ENCODE data around the gene GPSM3. TPM values are rescaled to one million over a fixed set of nuclear protein-coding genes. Genes with fewer than 3 reads are reported as not detected.

Gene GPSM3
- total and polyA plus RNA-seq, 2 of the 13 experiments (the other 11 are each of a cell fraction or from before 2014, with no cell fraction given), result 0.18 to 6.2 TPM

GRCh38 chr6:32177183-32177787 is 15.2 kb downstream of the GPSM3 start (continued):
- TF ChIP-seq, protein P1, sequence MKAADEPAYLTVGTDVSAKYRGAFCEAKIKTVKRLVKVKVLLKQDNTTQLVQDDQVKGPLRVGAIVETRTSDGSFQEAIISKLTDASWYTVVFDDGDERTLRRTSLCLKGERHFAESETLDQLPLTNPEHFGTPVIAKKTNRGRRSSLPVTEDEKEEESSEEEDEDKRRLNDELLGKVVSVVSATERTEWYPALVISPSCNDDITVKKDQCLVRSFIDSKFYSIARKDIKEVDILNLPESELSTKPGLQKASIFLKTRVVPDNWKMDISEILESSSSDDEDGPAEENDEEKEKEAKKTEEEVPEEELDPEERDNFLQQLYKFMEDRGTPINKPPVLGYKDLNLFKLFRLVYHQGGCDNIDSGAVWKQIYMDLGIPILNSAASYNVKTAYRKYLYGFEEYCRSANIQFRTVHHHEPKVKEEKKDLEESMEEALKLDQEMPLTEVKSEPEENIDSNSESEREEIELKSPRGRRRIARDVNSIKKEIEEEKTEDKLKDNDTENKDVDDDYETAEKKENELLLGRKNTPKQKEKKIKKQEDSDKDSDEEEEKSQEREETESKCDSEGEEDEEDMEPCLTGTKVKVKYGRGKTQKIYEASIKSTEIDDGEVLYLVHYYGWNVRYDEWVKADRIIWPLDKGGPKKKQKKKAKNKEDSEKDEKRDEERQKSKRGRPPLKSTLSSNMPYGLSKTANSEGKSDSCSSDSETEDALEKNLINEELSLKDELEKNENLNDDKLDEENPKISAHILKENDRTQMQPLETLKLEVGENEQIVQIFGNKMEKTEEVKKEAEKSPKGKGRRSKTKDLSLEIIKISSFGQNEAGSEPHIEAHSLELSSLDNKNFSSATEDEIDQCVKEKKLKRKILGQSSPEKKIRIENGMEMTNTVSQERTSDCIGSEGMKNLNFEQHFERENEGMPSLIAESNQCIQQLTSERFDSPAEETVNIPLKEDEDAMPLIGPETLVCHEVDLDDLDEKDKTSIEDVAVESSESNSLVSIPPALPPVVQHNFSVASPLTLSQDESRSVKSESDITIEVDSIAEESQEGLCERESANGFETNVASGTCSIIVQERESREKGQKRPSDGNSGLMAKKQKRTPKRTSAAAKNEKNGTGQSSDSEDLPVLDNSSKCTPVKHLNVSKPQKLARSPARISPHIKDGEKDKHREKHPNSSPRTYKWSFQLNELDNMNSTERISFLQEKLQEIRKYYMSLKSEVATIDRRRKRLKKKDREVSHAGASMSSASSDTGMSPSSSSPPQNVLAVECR (CRISPR knock-in tag; IDR thresholded peaks at IDR 0.05; ENCODE audit: borderline replicate concordance), result 0 out of 2 replicates have a peak, but pooled peaks have one; percentile 66
- TF ChIP-seq ZNF713 (CRISPR knock-in tag; IDR thresholded peaks at IDR 0.05) (no peak), ISL2 (CRISPR knock-in tag; IDR thresholded peaks at IDR 0.05) (no peak), POLR2AphosphoS2 (IDR thresholded peaks at IDR 0.05; ENCODE audit: low read depth, low read length) (no peak), FOXM1 (CRISPR knock-in tag; IDR thresholded peaks at IDR 0.05) (no peak), IRX3 (CRISPR knock-in tag; IDR thresholded peaks at IDR 0.05; ENCODE audit: borderline replicate concordance, low read depth) (0 out of 2 replicates have a peak, but pooled peaks have one; percentile 48), ZNF430 (CRISPR knock-in tag; IDR thresholded peaks at IDR 0.05) (no peak), STAT5B (CRISPR knock-in tag; IDR thresholded peaks at IDR 0.05) (no peak), ZNF354B (CRISPR knock-in tag; IDR thresholded peaks at IDR 0.05) (no peak), ZNF318 (CRISPR knock-in tag; IDR thresholded peaks at IDR 0.05) (no peak), MEF2D (CRISPR knock-in tag; IDR thresholded peaks at IDR 0.05) (no peak), ZNF598 (CRISPR knock-in tag; IDR thresholded peaks at IDR 0.05; ENCODE audit: borderline replicate concordance) (0 out of 2 replicates have a peak, but pooled peaks have one; percentile 16), CBX5 (CRISPR knock-in tag; IDR thresholded peaks at IDR 0.05; ENCODE audit: borderline replicate concordance) (no peak), ZNF331 (CRISPR knock-in tag; IDR thresholded peaks at IDR 0.05) (no peak)
- TF ChIP-seq, protein P2, sequence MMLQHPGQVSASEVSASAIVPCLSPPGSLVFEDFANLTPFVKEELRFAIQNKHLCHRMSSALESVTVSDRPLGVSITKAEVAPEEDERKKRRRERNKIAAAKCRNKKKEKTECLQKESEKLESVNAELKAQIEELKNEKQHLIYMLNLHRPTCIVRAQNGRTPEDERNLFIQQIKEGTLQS (CRISPR knock-in tag; IDR thresholded peaks at IDR 0.05), result no peak
- TF ChIP-seq, protein P3, sequence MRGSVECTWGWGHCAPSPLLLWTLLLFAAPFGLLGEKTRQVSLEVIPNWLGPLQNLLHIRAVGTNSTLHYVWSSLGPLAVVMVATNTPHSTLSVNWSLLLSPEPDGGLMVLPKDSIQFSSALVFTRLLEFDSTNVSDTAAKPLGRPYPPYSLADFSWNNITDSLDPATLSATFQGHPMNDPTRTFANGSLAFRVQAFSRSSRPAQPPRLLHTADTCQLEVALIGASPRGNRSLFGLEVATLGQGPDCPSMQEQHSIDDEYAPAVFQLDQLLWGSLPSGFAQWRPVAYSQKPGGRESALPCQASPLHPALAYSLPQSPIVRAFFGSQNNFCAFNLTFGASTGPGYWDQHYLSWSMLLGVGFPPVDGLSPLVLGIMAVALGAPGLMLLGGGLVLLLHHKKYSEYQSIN (CRISPR knock-in tag; IDR thresholded peaks at IDR 0.05; ENCODE audit: borderline replicate concordance), result no peak
